Measurements from ENCODE around the gene CHCHD2.

- TF ChIP-seq EP300 (IDR thresholded peaks at IDR 0.05; ENCODE audit: low read depth) (no peak), CTCF (IDR thresholded peaks at IDR 0.05) (no peak)
These were observed 52.9 kb downstream of the CHCHD2 start for GRCh38 chr7:56053379-56053778.

All from transverse colon (tissue), 3 donors.